Occipital lobe (tissue), 2 donors: Measurements from ENCODE around the gene SLC6A4. TPM values are rescaled to one million over a fixed set of nuclear protein-coding genes. Genes with fewer than 3 reads are reported as not detected.
"Not testable (repeated sequence)": the region's sequence is repeated elsewhere in the genome, so short reads cannot be mapped to it uniquely, and the experiment has no call there.

ENCODE experiments used
- DNase-seq: peaks from one replicate; lab custom pipeline; 2025; lab: John Stamatoyannopoulos, UW
- total RNA-seq: library from RNA; depleted of rRNA; stranded (reverse); fragments of >200 nt; gene quantifications from one replicate; pipeline ENCODE4 v1.2.3, GENCODE V29; 2014

The SLC6A4 gene
- total RNA-seq, 1 donor from 2014 or later: 2.2 TPM

DNA sequence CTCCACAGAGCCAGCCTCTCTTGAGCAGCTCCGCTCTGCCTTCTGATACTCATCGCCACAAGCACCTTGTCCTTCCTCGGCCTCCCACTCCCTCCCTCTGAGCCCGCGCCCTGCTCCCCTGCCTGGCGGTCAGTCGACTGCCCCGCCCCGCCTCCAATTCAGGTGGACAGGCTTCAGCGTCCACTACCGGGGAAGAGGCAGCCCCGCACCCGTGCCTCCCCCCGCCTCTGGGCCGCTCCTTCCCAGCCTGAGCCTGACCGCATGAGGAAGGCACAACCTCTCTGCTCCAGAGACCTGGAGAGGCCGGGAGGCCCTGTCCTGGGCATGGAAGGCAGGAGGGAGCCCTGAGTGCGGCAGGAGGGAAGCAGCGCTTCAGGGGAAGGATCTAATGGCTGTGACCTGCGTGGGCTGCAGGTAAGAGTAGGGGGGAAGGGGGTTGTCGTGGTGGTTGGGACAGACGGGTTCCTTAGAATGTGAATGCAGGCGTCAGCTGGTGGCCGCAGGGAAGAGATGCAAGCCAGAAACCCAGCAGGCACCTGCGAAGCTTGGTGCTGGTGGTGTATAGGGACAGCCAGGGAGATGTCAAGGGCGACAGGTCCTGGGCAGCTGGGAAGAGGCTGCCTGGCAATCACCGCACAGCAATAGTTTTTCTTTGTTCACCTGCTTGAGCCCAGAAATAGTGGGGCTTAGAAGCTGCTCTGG lies 3.0 kb upstream of the SLC6A4 start:
- DNase-seq: no peak

GRCh38 chr17:30238003-30238344 lies 2.5 kb upstream of the SLC6A4 start:
- DNase-seq: no peak

DNA sequence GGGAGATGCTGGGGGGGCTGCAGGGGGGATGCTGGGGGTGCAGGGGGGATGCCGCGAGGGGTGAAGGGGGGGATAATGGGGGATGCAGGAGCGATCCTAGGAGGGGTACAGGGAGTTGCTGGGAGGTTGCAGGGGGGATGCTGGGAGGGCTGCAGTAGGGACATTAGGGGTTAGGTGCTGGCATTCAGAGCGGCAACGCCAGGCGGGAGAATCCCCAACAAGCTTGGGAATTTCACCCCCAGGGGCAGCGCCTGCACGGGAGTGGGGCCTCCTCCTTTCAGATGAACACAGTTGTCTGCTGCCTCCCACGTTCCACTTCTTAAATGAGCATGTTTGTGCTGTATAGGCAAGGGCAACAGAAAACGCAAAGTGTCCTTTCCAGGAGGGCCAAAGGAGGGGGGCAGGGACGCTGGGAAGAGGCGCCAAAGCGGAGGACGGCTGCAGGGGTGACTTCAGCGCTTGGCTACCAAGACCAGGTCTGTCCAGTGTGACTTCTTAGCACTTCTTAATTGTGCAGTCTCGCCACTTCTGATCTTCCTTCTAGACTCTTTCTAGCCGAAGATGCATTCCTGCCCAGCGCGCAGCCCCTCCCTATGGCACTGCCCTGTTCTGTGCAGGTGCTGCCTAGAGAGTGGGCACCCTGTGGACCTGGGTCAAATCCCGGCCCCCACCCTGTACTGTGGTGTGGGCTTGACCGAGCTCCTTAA lies 2.0 kb upstream of the SLC6A4 start:
- DNase-seq: no peak

DNA sequence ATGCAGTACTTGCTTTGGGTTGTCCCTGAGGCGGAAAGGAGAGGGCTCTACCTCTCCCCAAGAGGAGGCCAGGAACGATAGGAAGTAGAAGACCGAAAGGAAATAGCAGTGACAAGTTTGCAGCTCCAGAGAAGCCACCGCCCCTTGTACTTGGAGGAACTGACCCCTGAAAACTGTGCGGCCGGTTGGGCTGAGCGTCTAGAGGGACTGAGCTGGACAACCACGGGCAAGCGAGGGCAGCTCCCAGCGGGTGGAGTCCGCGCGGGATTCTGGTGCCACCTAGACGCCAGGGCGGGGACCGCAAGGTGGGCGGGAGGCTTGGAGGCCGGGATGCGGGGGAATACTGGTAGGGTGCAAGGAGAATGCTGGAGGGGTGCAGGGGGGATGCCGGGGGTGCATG lies 1.3 kb upstream of the SLC6A4 start:
- no peak for DNase-seq

DNA sequence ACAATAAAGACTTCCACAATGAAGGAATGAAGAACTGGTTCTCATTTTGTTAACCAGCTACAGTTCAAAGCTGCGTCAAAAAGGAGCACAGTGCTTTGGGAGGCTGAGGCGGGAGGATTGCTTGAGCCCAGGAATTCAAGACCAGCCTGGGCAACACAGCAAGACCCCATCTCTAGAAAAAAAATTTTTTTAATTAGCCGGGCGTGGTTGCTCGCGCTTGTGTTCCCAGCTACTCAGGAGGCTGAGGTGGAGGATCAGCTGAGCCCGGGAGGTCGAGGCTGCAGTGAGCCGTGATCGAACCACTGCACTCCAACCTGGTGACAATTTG lies 764 bp upstream of the SLC6A4 start:
- no peak for DNase-seq

- no peak for DNase-seq
Observed at GRCh38 chr17:30234964-30235363, 533 bp downstream of the SLC6A4 start.

DNA sequence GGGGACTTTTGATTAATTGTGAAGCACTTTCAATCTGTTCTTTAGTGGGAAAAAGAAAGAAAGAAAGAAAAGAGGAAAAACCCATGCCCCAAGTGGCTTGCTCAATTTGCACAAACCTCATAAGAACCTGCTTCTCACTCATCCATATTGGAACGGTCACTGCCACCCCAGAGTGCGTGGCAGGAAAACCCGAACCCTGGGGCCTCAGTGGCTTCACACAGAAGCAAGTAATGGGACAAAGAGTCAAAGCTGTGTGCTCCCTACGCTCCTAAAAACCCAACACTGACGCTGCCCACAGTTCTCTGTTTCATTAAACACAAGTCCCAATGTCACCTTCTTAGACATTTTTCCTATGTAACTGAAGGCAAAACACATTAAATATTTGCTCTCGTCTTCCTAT lies 1.2 kb downstream of the SLC6A4 start:
- DNase-seq: no peak

GRCh38 chr17:30232824-30233427 lies 2.6 kb downstream of the SLC6A4 start:
- DNase-seq: no peak

DNA sequence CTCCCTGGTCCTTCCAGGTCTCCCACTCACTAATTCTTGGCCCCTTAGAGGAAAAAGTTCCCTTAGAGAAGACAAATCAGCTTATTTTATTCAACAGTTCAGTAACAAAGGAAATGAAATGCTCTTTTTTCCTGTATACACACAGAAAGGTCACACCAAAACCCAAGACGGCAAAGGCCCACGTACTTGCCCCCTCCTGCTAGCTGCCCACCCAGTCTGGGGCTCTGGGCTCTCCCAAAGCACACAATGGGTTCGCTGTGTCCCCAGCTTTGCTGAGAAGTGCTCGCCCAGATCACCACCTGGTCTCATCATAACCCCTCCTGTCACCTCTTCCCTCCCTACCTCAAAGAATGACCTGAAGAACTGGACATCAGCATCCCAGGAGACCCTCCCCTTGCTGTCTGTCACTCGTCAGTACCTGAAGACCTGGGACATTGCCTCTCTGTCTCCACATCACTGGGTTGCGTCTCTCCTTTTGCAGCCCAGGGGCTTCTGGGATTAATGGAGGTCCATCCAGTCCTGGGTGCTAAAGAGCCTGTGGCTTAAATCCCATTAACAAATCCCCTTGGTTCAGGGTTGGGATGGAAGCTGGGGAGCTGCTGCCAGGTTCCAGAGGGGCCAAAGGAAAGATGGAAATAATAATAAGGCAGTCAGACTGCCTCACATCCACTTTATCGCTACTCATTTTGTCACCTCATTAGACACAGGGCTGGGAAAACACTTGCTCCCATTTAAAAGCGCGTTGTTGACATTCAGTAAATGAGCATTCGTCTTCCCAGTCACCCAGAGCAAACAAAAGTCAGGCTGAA lies 3.3 kb downstream of the SLC6A4 start:
- no peak for DNase-seq

DNA sequence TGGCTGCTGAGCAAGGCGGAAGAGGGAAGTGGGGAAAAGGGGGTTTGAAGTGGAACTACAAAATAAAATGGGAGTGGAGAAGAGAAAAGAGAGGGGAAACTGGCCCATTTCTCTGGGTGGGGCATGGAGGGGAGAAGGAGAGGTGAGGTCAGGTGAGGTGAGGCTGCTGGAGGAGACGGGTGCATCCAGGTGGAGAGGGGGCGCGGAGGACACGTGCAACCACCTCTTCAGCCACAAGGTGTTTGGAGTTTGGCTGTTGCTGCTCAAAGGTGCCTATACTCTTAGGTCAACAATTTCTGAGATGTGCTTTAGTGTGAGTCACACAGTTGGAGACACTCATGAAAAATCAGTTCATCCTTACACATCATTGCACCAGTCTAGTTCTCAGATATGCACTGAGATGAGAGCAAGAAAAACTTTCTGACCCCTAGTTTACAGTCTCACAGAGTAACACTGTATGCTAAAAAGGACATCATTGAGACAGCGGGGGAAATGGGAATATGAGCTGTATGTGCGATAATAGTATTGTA lies 4.8 kb downstream of the SLC6A4 start:
- no peak for DNase-seq

DNA sequence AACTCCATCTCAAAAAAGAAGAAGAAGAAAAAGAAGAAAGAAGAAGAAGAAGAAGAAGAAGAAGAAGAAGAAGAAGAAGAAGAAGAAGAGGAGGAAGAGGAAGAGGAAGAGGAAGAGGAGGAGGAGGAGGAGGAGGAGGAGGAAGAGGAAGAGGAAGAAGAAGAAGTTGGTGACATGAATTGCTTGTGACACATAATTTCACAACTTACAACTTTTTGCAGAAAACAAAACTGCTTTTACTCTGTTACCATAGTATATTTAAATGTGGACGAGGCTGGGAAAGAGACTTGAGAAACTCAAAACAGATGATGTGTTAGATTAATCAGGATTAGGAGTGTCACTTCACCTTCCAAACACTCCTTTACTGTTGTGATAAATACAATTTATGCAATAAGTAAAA lies 5.5 kb downstream of the SLC6A4 start:
- not testable (repeated sequence) for DNase-seq

DNA sequence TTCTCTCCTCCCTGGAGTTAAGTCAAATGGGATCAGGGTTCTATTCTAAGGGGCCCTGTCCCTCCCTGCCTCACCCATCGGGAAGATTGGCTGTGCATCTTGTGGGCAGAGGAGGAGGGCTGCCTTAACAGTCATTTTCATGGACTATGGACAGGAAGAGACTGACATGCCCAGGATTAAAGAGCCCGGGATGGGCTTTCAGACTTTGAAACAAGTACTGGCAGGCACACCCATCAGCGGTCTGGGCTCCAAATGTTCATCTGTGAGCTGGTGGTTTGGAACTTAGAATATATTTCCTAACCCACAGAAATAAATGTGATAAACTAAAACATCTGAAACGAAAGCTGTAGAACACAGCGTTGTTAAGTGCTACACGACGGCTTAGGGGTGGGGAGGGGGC lies 6.5 kb downstream of the SLC6A4 start:
- DNase-seq: no peak

- DNase-seq: no peak
Observed at GRCh38 chr17:30228011-30228410, 7.5 kb downstream of the SLC6A4 start.

DNA sequence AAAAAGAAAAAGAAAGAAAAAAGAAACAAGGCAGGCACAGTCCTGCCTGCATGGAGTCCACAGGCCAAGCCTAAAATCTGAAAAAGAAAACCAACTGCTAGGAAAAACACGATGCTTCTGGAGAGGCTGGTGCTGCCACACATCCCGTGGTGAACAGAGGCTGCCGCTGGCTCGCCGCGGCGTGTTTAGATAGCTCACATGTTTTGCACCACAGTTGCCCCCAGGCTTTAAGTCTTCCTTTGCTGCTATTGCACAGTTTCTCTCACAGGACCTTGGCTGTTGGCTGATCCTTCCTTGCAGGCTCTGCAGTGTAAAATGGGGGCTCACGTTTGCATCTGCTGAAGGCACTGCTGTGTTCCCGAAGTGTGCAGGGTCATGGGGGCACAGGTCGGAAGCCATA lies 8.6 kb downstream of the SLC6A4 start:
- DNase-seq: no peak

- no peak for DNase-seq
Observed at GRCh38 chr17:30225919-30226553, 9.5 kb downstream of the SLC6A4 start.

DNA sequence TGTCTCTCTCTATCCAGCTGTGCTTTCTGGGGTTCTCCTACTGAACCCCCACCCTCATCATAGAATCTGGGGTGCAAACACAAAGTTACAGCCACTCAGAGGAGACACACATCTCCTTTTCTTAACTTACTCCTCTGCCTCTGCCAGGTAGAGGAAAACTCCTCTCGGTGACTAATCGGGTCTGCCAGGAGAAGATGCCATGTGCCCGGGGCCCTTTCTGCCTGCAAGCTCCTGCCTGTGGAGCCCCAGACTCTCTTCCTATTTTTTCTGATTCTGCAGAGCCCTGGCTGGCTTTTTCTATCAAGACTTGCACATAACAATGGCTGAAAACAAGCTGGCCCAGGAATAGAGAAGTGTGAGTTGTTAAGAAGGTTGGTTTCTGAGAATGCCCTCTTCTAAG lies 10.4 kb downstream of the SLC6A4 start:
- DNase-seq: no peak

GRCh38 chr17:30224419-30224960 lies 11.0 kb downstream of the SLC6A4 start:
- no peak for DNase-seq

DNA sequence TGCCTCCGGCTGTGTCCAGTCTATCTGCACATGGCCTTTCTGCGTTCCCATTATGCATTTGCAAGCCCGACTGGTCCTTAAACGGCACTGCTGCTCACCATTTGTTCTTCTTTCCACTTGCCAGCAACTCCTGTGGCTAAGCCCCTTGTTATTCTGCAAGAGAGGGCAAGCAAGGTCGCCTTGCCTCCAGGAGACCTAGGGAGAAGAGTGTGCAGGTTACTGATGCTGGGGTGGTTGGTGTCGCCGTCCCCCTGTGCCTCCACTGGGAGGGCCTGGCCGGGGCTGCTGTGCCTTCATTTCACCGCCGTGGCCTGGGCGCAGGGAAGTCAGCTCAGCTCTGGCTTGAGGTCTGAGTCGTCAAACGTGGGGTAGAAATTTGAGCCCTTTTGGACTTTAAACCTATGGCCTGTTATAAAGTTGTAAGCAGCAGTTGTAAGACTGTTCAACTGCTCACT lies 12.7 kb downstream of the SLC6A4 start:
- no peak for DNase-seq

- no peak for DNase-seq
Observed at GRCh38 chr17:30222251-30222650, 13.2 kb downstream of the SLC6A4 start.

GRCh38 chr17:30221346-30221745 lies 14.2 kb downstream of the SLC6A4 start:
- no peak for DNase-seq

GRCh38 chr17:30220414-30220813 lies 15.1 kb downstream of the SLC6A4 start:
- DNase-seq: no peak
